Measurements from ENCODE around the gene IFI35. TPM values are rescaled to one million over a fixed set of nuclear protein-coding genes. Genes with fewer than 3 reads are reported as not detected.

The IFI35 gene
- total and polyA plus RNA-seq, 9 of the 15 experiments (the other 6 are each of a cell fraction or from before 2014, with no cell fraction given): 4.4 to 13.1 (median 10.2) TPM

DNA sequence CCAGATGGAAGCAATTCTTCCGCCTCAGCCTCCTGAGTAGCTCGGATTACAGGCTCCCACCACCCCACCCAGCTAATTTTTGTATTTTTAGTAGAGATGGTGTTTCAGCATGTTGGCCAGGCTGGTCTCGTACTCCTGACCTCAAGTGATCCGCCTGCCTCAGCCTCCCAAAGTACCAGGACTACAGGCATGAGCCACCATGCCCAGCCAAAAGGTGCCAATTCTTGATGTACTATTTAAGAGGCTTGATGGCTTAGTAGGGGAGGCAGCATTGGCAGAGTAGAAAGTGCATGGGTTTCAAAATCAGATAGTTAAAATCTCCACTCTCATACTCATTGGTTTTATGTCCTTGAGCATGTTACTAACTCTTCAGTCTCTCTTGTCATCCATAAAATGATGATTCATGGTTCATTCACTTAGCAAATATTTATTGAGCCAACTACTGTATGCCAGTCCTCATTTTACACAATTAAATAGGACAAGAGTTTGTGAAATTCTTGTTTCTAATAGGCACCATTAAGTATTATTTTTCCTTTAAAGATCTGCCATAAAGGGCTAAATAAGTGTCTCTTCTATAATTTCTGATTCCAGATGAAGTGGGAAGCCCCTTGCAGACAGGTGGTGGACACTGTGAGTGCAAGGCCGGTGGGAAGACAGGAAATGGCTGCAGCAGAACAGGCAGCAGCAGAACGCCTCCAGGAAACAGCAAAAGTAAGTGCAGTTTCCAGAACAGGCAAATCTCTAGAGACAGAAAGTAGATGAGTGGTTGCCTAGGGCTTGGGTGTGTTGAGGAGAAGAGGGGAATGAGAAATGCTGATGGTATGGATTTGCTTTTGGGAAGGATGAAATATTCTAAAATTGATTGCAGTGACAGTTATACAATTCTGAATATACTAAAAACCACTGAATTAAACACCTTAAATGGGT lies 16.6 kb upstream of the IFI35 start:
- FAIRE-seq: no peak
- Histone ChIP-seq H3K4me1 (replicated peaks in 1 of 2; ENCODE audit: control insufficient read depth in 2 of 2, insufficient read depth in 2 of 2, low read length in 2 of 2) (0 out of 5 replicates have a peak, but pooled peaks cover 0 to 2% of the 10 kb centered on the region in 2 experiments), H3K4me2 (ENCODE audit: insufficient read depth, low read length) (no peak overlapping the region), H3K27ac (ENCODE audit: extremely low read depth, low read depth, low read length) (no peak overlapping the region), H3K9ac (ENCODE audit: insufficient read depth in 1 of 2, low read depth in 2 of 2, low read length in 2 of 2) (no peak overlapping the region), H3K36me3 (ENCODE audit: control insufficient read depth, insufficient read depth, low read length) (peaks cover 91% of the 10 kb centered on the region), H3K4me3 (no peak overlapping the region), H3K9me1 (ENCODE audit: control insufficient read depth, insufficient read depth, low read length) (no peaks in the 10 kb centered on the region), H2AFZ (ENCODE audit: low read depth, low read length) (no peak overlapping the region), H3K9me3 (replicated peaks; ENCODE audit: control insufficient read depth, insufficient read depth, low read depth, low read length) (no peaks in the 10 kb centered on the region), H3K79me2 (ENCODE audit: control insufficient read depth, insufficient read depth, low read length) (peaks cover 4% of the 10 kb centered on the region), H4K20me1 (replicated peaks; ENCODE audit: control insufficient read depth, insufficient read depth, low read length) (no peaks in the 10 kb centered on the region), H3K27me3 (ENCODE audit: control insufficient read depth in 2 of 2, insufficient read depth in 2 of 2, low read length in 2 of 2) (no peaks in the 10 kb centered on the region)
- ChIA-PET CTCF (ENCODE audit: low intra/inter-chr PET ratio) (no interaction called here), POLR2A (interaction anchor here (1.8 kb wide), 1 partner anchor 19 kb away, joined by 3 read pairs; no protein-coding TSS in a partner anchor)
- BruUV-seq (replicated peaks): no TSS peak
- intact Hi-C loops (cut with micrococcal nuclease) (no loop called here), in situ Hi-C loops (cut with MboI) (no loop called here)
- no peak for DNase-seq (ENCODE audit: extremely low read depth in 1 of 4, low spot score in 3 of 4)
- no peak for ATAC-seq
- WGBS (ENCODE audit: insufficient coverage, low coverage, missing lambda C conversion rate): 94% methylated on average over 6 of the region's 6 CpGs
- no peak for TF ChIP-seq DIDO1 (tag; IDR thresholded peaks at IDR 0.05; ENCODE audit: low read depth)
- TF ChIP-seq NFYB (IDR thresholded peaks at IDR 0.05; ENCODE audit: extremely low read depth, insufficient read length): no peak
- TF ChIP-seq, protein P1, sequence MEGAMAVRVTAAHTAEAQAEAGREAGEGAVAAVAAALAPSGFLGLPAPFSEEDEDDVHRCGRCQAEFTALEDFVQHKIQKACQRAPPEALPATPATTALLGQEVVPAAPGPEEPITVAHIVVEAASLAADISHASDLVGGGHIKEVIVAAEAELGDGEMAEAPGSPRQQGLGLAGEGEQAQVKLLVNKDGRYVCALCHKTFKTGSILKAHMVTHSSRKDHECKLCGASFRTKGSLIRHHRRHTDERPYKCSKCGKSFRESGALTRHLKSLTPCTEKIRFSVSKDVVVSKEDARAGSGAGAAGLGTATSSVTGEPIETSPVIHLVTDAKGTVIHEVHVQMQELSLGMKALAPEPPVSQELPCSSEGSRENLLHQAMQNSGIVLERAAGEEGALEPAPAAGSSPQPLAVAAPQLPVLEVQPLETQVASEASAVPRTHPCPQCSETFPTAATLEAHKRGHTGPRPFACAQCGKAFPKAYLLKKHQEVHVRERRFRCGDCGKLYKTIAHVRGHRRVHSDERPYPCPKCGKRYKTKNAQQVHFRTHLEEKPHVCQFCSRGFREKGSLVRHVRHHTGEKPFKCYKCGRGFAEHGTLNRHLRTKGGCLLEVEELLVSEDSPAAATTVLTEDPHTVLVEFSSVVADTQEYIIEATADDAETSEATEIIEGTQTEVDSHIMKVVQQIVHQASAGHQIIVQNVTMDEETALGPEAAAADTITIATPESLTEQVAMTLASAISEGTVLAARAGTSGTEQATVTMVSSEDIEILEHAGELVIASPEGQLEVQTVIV (CRISPR knock-in tag; IDR thresholded peaks at IDR 0.05; ENCODE audit: borderline replicate concordance): no peak
- TF ChIP-seq MYC (IDR thresholded peaks at IDR 0.05; ENCODE audit: low read depth, low read length): no peak
- TF ChIP-seq MYC (CRISPR knock-in tag; IDR thresholded peaks at IDR 0.05; ENCODE audit: borderline replicate concordance, low read depth): no peak
- no peak for TF ChIP-seq RHOXF2B (CRISPR knock-in tag; conservative IDR thresholded peaks at IDR 0.05)
- TF ChIP-seq, protein P2, sequence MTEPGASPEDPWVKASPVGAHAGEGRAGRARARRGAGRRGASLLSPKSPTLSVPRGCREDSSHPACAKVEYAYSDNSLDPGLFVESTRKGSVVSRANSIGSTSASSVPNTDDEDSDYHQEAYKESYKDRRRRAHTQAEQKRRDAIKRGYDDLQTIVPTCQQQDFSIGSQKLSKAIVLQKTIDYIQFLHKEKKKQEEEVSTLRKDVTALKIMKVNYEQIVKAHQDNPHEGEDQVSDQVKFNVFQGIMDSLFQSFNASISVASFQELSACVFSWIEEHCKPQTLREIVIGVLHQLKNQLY (CRISPR knock-in tag; conservative IDR thresholded peaks at IDR 0.05): no peak
- no peak for TF ChIP-seq MTA1 (IDR thresholded peaks at IDR 0.05; ENCODE audit: borderline replicate concordance)
- no peak for TF ChIP-seq TBL1XR1 (IDR thresholded peaks at IDR 0.05; ENCODE audit: low read length in 2 of 2)
